Sigmoid colon (tissue), 4 donors: ENCODE data around the gene GPR17.

Experiments
- CTCF ChIP-seq, 4 experiments: fragments of 450-650 bp in 3 of 4; fragments of 200-600 bp in 1 of 4; IDR thresholded peaks; one replicate each; pipeline ENCODE4 v1.5.1; 2016 to 2019; ENCODE audit warnings: antibody characterized with exemption in 4 of 4, mild to moderate bottlenecking in 3 of 4, moderate library complexity in 2 of 4
- POLR2AphosphoS5 ChIP-seq, 4 donors: sonication (generic); formaldehyde crosslinking; IDR thresholded peaks; one replicate each; pipeline ENCODE4 v1.6.1; 2017; ENCODE audit warnings: antibody characterized with exemption in 4 of 4

DNA sequence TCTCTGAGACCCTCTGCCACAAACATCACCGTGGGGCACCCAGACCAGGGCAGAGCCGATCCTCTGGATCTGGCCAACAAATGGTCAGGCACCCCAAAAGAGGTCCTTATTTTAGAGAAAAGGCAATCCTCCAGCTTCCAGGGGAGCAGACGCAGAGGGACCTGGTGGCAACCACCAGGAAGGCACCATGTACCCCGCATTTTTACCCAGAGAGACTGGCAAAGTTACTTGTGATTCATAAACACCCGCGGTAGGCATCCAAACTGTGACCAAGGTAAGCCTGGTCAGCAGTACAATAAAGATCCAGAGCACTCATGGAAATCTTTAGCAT lies 18.9 kb downstream of the GPR17 start:
- no peak for TF ChIP-seq CTCF (IDR thresholded peaks at IDR 0.05)
- no peak for TF ChIP-seq POLR2AphosphoS5 (IDR thresholded peaks at IDR 0.05)
